Measurements from ENCODE around the gene MTERF4.

The MTERF4 gene

GRCh38 chr2:241102239-241102803 is at the start of gene MTERF4:
TSS of gene MTERF4 (minus strand) at chr2:241102287. CDS start at chr2:241102273, 14 bp downstream.
- peak; percentile 86 for DNase-seq

- DNase-seq: no peak
These were observed 48.8 kb upstream of the MTERF4 start for GRCh38 chr2:241150660-241151530.

GRCh38 chr2:241149925-241150659 is 48.0 kb upstream of the MTERF4 start, which contains the start of gene PPP1R7:
TSS of gene PPP1R7 (plus strand) at chr2:241150467. CDS start at chr2:241150496, 29 bp downstream.
- peak; percentile 92 for DNase-seq

GRCh38 chr2:241149675-241149924 is 47.5 kb upstream of the MTERF4 start:
- no peak for DNase-seq

- DNase-seq: peak; percentile 99
These were observed 47.0 kb upstream of the MTERF4 start, which contains the start of gene PASK for GRCh38 chr2:241148891-241149674. TSS of gene PASK (minus strand) at chr2:241149472. CDS start at chr2:241143032, 6,440 bp downstream.

GRCh38 chr2:241148239-241148638 is 46.2 kb upstream of the MTERF4 start:
- DNase-seq: no peak

GRCh38 chr2:241147336-241147735 is 45.2 kb upstream of the MTERF4 start:
- DNase-seq: no peak

GRCh38 chr2:241146286-241146685 is 44.2 kb upstream of the MTERF4 start:
- DNase-seq: no peak

GRCh38 chr2:241142593-241142992 is 40.5 kb upstream of the MTERF4 start:
- DNase-seq: no peak

GRCh38 chr2:241142063-241142462 is 40.0 kb upstream of the MTERF4 start:
- DNase-seq: no peak

- DNase-seq: no peak
These were observed 39.2 kb upstream of the MTERF4 start for GRCh38 chr2:241141214-241141770.

- no peak for DNase-seq
These were observed 38.4 kb upstream of the MTERF4 start for GRCh38 chr2:241140445-241140840.

- no peak for DNase-seq
These were observed 37.7 kb upstream of the MTERF4 start for GRCh38 chr2:241139531-241140444.

- DNase-seq: no peak
These were observed 36.4 kb upstream of the MTERF4 start for GRCh38 chr2:241138471-241138870.

GRCh38 chr2:241137276-241138190 is 35.4 kb upstream of the MTERF4 start:
- no peak for DNase-seq

- no peak for DNase-seq
These were observed 34.7 kb upstream of the MTERF4 start for GRCh38 chr2:241136661-241137260.

GRCh38 chr2:241136191-241136590 is 34.1 kb upstream of the MTERF4 start:
- no peak for DNase-seq

- no peak for DNase-seq
These were observed 33.6 kb upstream of the MTERF4 start for GRCh38 chr2:241135737-241136136.

- no peak for DNase-seq
These were observed 32.6 kb upstream of the MTERF4 start for GRCh38 chr2:241134711-241135110.

GRCh38 chr2:241133436-241133820 is 31.3 kb upstream of the MTERF4 start:
- no peak for DNase-seq
